ENCODE results near the gene DNAJC6.
"Not testable (repeated sequence)": the region's sequence is repeated elsewhere in the genome, so short reads cannot be mapped to it uniquely, and the experiment has no call there.

Gene DNAJC6

GRCh38 chr1:65343286-65343685 is 33.9 kb downstream of the DNAJC6 start:
- no peak for DNase-seq (ENCODE audit: low read depth, low spot score)
- H3K4me3 ChIP-seq (ENCODE audit: low read length), result no peak overlapping the region

GRCh38 chr1:65344171-65344814 is 35.0 kb downstream of the DNAJC6 start:
- no peak overlapping the region for H3K4me3 ChIP-seq (ENCODE audit: low read length)
- no peak for DNase-seq (ENCODE audit: low read depth, low spot score)

GRCh38 chr1:65346190-65346589 is 36.8 kb downstream of the DNAJC6 start:
- DNase-seq (ENCODE audit: low read depth, low spot score), result no peak

GRCh38 chr1:65355031-65355712 is 45.8 kb downstream of the DNAJC6 start:
- no peak for DNase-seq (ENCODE audit: low read depth, low spot score)
- no peak overlapping the region for H3K4me3 ChIP-seq (ENCODE audit: low read length)

More at GRCh38 chr1:65346190-65346589, 36.8 kb downstream of the DNAJC6 start:
- H3K4me3 ChIP-seq (ENCODE audit: low read length), result no peak overlapping the region

GRCh38 chr1:65357291-65357960 is 48.1 kb downstream of the DNAJC6 start:
- no peak for DNase-seq (ENCODE audit: low read depth, low spot score)
- no peak overlapping the region for H3K4me3 ChIP-seq (ENCODE audit: low read length)

- no peak for DNase-seq (ENCODE audit: low read depth, low spot score)
- no peak overlapping the region for H3K4me3 ChIP-seq (ENCODE audit: low read length)
Measured at GRCh38 chr1:65359888-65360287, 50.5 kb downstream of the DNAJC6 start.

GRCh38 chr1:65360648-65361047 is 51.3 kb downstream of the DNAJC6 start:
- no peak overlapping the region for H3K4me3 ChIP-seq (ENCODE audit: low read length)
- no peak for DNase-seq (ENCODE audit: low read depth, low spot score)

- H3K4me3 ChIP-seq (ENCODE audit: low read length), result no peak overlapping the region
Measured at GRCh38 chr1:65362545-65362944, 53.2 kb downstream of the DNAJC6 start.

GRCh38 chr1:65363484-65363883 is 54.1 kb downstream of the DNAJC6 start:
- DNase-seq (ENCODE audit: low read depth, low spot score), result no peak
- H3K4me3 ChIP-seq (ENCODE audit: low read length), result no peak overlapping the region

More at GRCh38 chr1:65362545-65362944, 53.2 kb downstream of the DNAJC6 start:
- DNase-seq (ENCODE audit: low read depth, low spot score), result no peak

GRCh38 chr1:65368403-65368802 is 59.1 kb downstream of the DNAJC6 start:
- H3K4me3 ChIP-seq (ENCODE audit: low read length), result no peak overlapping the region
- no peak for DNase-seq (ENCODE audit: low read depth, low spot score)

GRCh38 chr1:65371544-65371943 is 62.2 kb downstream of the DNAJC6 start:
- H3K4me3 ChIP-seq (ENCODE audit: low read length), result no peak overlapping the region
- no peak for DNase-seq (ENCODE audit: low read depth, low spot score)

- H3K4me3 ChIP-seq (ENCODE audit: low read length), result no peak overlapping the region
- no peak for DNase-seq (ENCODE audit: low read depth, low spot score)
Measured at GRCh38 chr1:65372557-65372956, 63.2 kb downstream of the DNAJC6 start.

GRCh38 chr1:65377496-65378246 is 68.3 kb downstream of the DNAJC6 start:
- no peak for DNase-seq (ENCODE audit: low read depth, low spot score)
- no peak overlapping the region for H3K4me3 ChIP-seq (ENCODE audit: low read length)

GRCh38 chr1:65378247-65378946 is 69.1 kb downstream of the DNAJC6 start:
- DNase-seq (ENCODE audit: low read depth, low spot score), result no peak
- H3K4me3 ChIP-seq (ENCODE audit: low read length), result no peak overlapping the region

- H3K4me3 ChIP-seq (ENCODE audit: low read length); DNase-seq (ENCODE audit: low read depth, low spot score): not testable (repeated sequence)
Measured at GRCh38 chr1:65384426-65384825, 75.1 kb downstream of the DNAJC6 start.

- no peak for DNase-seq (ENCODE audit: low read depth, low spot score)
- H3K4me3 ChIP-seq (ENCODE audit: low read length), result no peak overlapping the region
Measured at GRCh38 chr1:65386439-65386838, 77.1 kb downstream of the DNAJC6 start.

- no peak for DNase-seq (ENCODE audit: low read depth, low spot score)
- H3K4me3 ChIP-seq (ENCODE audit: low read length), result no peak overlapping the region
Measured at GRCh38 chr1:65387821-65388220, 78.5 kb downstream of the DNAJC6 start.

GRCh38 chr1:65388908-65389695 is 79.8 kb downstream of the DNAJC6 start:
- no peak for DNase-seq (ENCODE audit: low read depth, low spot score)
- H3K4me3 ChIP-seq (ENCODE audit: low read length), result no peak overlapping the region

All from Jurkat, Clone E6-1 (cell line).